IMR-90 (cell line): ENCODE measurements around the gene SYTL2. TPM values are rescaled to one million over a fixed set of nuclear protein-coding genes. Genes with fewer than 3 reads are reported as not detected.
A peak's percentile ranks its signal among the peaks of the same experiment; 100 is the strongest.

Experiments used
- ATAC-seq: fragments of 200-7000 bp; cut with Tn5 transposase; 2 replicates; pipeline ENCODE4 v1.9.1; 2020; ENCODE audit warnings: low read depth, mild to moderate bottlenecking, moderate library complexity
- BruUV-seq: library from RNA; stranded (reverse); fragments of 400-500 nt; replicated peaks from 2 replicates; lab custom pipeline; 2021; lab: Mats Ljungman, UMichigan
- CTCF ChIA-PET: fragments of 300-600 bp; formaldehyde crosslinking; extraction: SDS; loops from one replicate; lab custom pipeline; 2021; ENCODE audit warnings: antibody characterized with exemption; lab: Yijun Ruan, JAX
- POLR2A ChIA-PET: fragments of 300-600 bp; sonication (Branson Sonifier 250); formaldehyde crosslinking; loops from one replicate; lab custom pipeline; 2022; ENCODE audit warnings: antibody characterized with exemption; ENCODE audit not compliant: unreplicated experiment; lab: Charles Lee
- DNase-seq: peaks from one replicate; pipeline ENCODE4 v3.0.0; 2013
- H2AFZ ChIP-seq: replicated peaks from 2 replicates; pipeline ENCODE3; 2013; ENCODE audit warnings: low read length, mild to moderate bottlenecking; ENCODE audit not compliant: poor library complexity
- H2AK5ac ChIP-seq: 2 replicates; pipeline ENCODE4 v1.6.1; 2013; ENCODE audit warnings: low read depth, low read length, inconsistent platforms
- H2AK9ac ChIP-seq: replicated peaks from 2 replicates; pipeline ENCODE3; 2013; ENCODE audit warnings: mild to moderate bottlenecking, low read depth, low read length, moderate library complexity; ENCODE audit not compliant: poor library complexity
- H2BK120ac ChIP-seq: 2 replicates; pipeline ENCODE4 v1.6.1; 2013; ENCODE audit warnings: low read depth, low read length, inconsistent platforms
- H2BK15ac ChIP-seq: 3 replicates; pipeline ENCODE4 v1.6.1; 2013; ENCODE audit warnings: low read depth, low read length, inconsistent platforms
- H2BK20ac ChIP-seq: 2 replicates; pipeline ENCODE4 v1.6.1; 2013; ENCODE audit warnings: low read depth, mild to moderate bottlenecking, inconsistent platforms, low read length, moderate library complexity
- H2BK5ac ChIP-seq: 2 replicates; pipeline ENCODE4 v1.6.1; 2013; ENCODE audit warnings: mild to moderate bottlenecking, low read depth, low read length, inconsistent platforms; ENCODE audit not compliant: poor library complexity, severe bottlenecking
- H3K14ac ChIP-seq: replicated peaks from 2 replicates; pipeline ENCODE4 v1.6.1; 2013; ENCODE audit warnings: low read depth, low read length, inconsistent platforms
- H3K18ac ChIP-seq: 2 replicates; pipeline ENCODE4 v1.6.1; 2013; ENCODE audit warnings: low read depth, low read length, control low read depth
- H3K23ac ChIP-seq: 2 replicates; pipeline ENCODE4 v1.6.1; 2013; ENCODE audit warnings: low read depth, low read length, inconsistent platforms
- H3K27ac ChIP-seq: 2 replicates; pipeline ENCODE4 v1.5.1; 2013; ENCODE audit warnings: mild to moderate bottlenecking, control low read depth, low read length; ENCODE audit not compliant: insufficient read depth
- H3K27me3 ChIP-seq: 2 replicates; pipeline ENCODE4 v1.6.1; 2013; ENCODE audit warnings: low read length; ENCODE audit not compliant: control insufficient read depth, insufficient read depth
- H3K36me3 ChIP-seq: 2 replicates; pipeline ENCODE4 v1.6.1; 2013; ENCODE audit warnings: low read length, mixed read lengths; ENCODE audit not compliant: control insufficient read depth, insufficient read depth
- H3K4ac ChIP-seq: 2 replicates; pipeline ENCODE4 v1.6.1; 2013; ENCODE audit warnings: low read depth, low read length, inconsistent platforms
- H3K4me1 ChIP-seq: 2 replicates; pipeline ENCODE4 v1.6.1; 2013; ENCODE audit warnings: low read length, mixed read lengths; ENCODE audit not compliant: control insufficient read depth, insufficient read depth
- H3K4me2 ChIP-seq: 2 replicates; pipeline ENCODE4 v1.6.1; 2013; ENCODE audit warnings: low read depth, mild to moderate bottlenecking, control low read depth, low read length, moderate library complexity
- H3K4me3 ChIP-seq: 2 replicates; pipeline ENCODE4 v1.5.1; 2013; ENCODE audit warnings: low read depth, mild to moderate bottlenecking, control low read depth, low read length, moderate library complexity; ENCODE audit not compliant: insufficient read depth
- H3K56ac ChIP-seq: 2 replicates; pipeline ENCODE4 v1.6.1; 2013; ENCODE audit warnings: low read length, inconsistent platforms; ENCODE audit not compliant: insufficient read depth; ENCODE audit errors: extremely low read depth
- H3K79me1 ChIP-seq, 2 experiments: 2 replicates each; pipeline ENCODE4 v1.6.1; 2013; ENCODE audit warnings: low read length in 2 of 2, inconsistent platforms in 1 of 2, low read depth in 1 of 2
- H3K9ac ChIP-seq: 2 replicates; pipeline ENCODE4 v1.6.1; 2013; ENCODE audit warnings: low read depth, low read length, control low read depth
- H3K9me1 ChIP-seq: 2 replicates; pipeline ENCODE4 v1.6.1; 2013; ENCODE audit warnings: low read length, inconsistent platforms; ENCODE audit not compliant: insufficient read depth
- H3K9me3 ChIP-seq: 2 replicates; pipeline ENCODE4 v1.6.1; 2013; ENCODE audit warnings: low read length; ENCODE audit not compliant: control insufficient read depth, insufficient read depth
- H4K20me1 ChIP-seq: 2 replicates; pipeline ENCODE4 v1.6.1; 2013; ENCODE audit warnings: low read length, inconsistent platforms; ENCODE audit not compliant: insufficient read depth
- H4K5ac ChIP-seq: 2 replicates; pipeline ENCODE4 v1.6.1; 2013; ENCODE audit warnings: mild to moderate bottlenecking, low read depth, low read length, control low read depth
- H4K8ac ChIP-seq, 2 experiments: 2 replicates each; pipeline ENCODE4 v1.6.1; 2013; ENCODE audit warnings: low read depth in 2 of 2, low read length in 2 of 2, control low read depth in 1 of 2, inconsistent platforms in 1 of 2
- H4K91ac ChIP-seq: 2 replicates; pipeline ENCODE4 v1.6.1; 2013; ENCODE audit warnings: low read depth, low read length, inconsistent platforms; ENCODE audit not compliant: insufficient read depth
- BHLHE40 ChIP-seq: fragments of 150-350 bp; IDR thresholded peaks from 2 replicates; pipeline ENCODE4 v1.6.1; 2016; ENCODE audit warnings: mild to moderate bottlenecking, low read depth, low read length
- CEBPB ChIP-seq: IDR thresholded peaks from 2 replicates; pipeline ENCODE4 v1.6.1; 2012; ENCODE audit warnings: low read depth, low read length, improper control_type of control experiment
- FOS ChIP-seq: fragments of 150-350 bp; IDR thresholded peaks from 2 replicates; pipeline ENCODE4 v1.6.1; 2016; ENCODE audit warnings: low read depth, low read length
- MAFK ChIP-seq: IDR thresholded peaks from 2 replicates; pipeline ENCODE4 v1.6.1; 2012; ENCODE audit warnings: low read depth, low read length, improper control_type of control experiment
- NFE2L2 ChIP-seq: fragments of 150-350 bp; IDR thresholded peaks from 2 replicates; pipeline ENCODE4 v1.6.1; 2016; ENCODE audit warnings: low read depth, mild to moderate bottlenecking, low read length
- RAD21 ChIP-seq: IDR thresholded peaks from 2 replicates; pipeline ENCODE4 v1.6.1; 2012; ENCODE audit warnings: low read length, improper control_type of control experiment
- RCOR1 ChIP-seq: IDR thresholded peaks from 2 replicates; pipeline ENCODE4 v1.6.1; 2012; ENCODE audit warnings: mild to moderate bottlenecking, low read length, improper control_type of control experiment; ENCODE audit not compliant: insufficient replicate concordance
- USF2 ChIP-seq: fragments of 150-350 bp; IDR thresholded peaks from 2 replicates; pipeline ENCODE4 v1.6.1; 2017; ENCODE audit warnings: mild to moderate bottlenecking, antibody characterized with exemption, low read length, low read depth
- whole genome bisulfite sequencing, 2 experiments: methylation state at CpG; one replicate each; pipeline versions ENCODE4 v1.1.5 to v1.1.7; 2013; ENCODE audit warnings: missing lambda C conversion rate in 2 of 2; ENCODE audit not compliant: insufficient read length in 1 of 2; ENCODE audit errors: extremely low coverage in 2 of 2; 5-methylcytosine and 5-hydroxymethylcytosine counted together
- dilution Hi-C: fragments of 300-500 bp; cut with HindIII; formaldehyde crosslinking; loops from one replicate; pipeline ENCODE4 v1.14.3; 2018; ENCODE audit warnings: low sequenced_read_pairs; ENCODE audit not compliant: unreplicated experiment
- in situ Hi-C: fragments of 300-500 bp; cut with MboI; formaldehyde crosslinking; loops from 3 replicates; pipeline ENCODE4 v1.14.3; 2019; ENCODE audit warnings: low sequenced_read_pairs, inconsistent platforms, mixed read lengths
- intact Hi-C: fragments of 100-400 bp; cut with micrococcal nuclease; formaldehyde crosslinking; loops from 2 replicates; pipeline ENCODE4 v1.10.0; 2022
- polyA plus RNA-seq, 3 experiments: library from polyadenylated mRNA; depleted of rRNA; stranded (reverse); fragments of >200 nt; gene quantifications; 2 replicates each; pipeline ENCODE4 v1.2.3, GENCODE V29; 2012; ENCODE audit warnings: low replicate concordance in 1 of 3
- total RNA-seq: library from RNA; depleted of rRNA; stranded (reverse); fragments of >200 nt; gene quantifications from 2 replicates; pipeline ENCODE4 v1.2.3, GENCODE V29; 2012
- TF ChIP-seq, protein P1 (sequence below): fragments of 150-350 bp; IDR thresholded peaks from 2 replicates; pipeline ENCODE4 v1.6.1; 2016; ENCODE audit warnings: low read depth, mild to moderate bottlenecking, low read length, moderate library complexity, borderline replicate concordance

The SYTL2 gene
- total and polyA plus RNA-seq, 2 of the 4 experiments (the other 2 are of a cell fraction), result 45.2 to 70.0 TPM

DNA sequence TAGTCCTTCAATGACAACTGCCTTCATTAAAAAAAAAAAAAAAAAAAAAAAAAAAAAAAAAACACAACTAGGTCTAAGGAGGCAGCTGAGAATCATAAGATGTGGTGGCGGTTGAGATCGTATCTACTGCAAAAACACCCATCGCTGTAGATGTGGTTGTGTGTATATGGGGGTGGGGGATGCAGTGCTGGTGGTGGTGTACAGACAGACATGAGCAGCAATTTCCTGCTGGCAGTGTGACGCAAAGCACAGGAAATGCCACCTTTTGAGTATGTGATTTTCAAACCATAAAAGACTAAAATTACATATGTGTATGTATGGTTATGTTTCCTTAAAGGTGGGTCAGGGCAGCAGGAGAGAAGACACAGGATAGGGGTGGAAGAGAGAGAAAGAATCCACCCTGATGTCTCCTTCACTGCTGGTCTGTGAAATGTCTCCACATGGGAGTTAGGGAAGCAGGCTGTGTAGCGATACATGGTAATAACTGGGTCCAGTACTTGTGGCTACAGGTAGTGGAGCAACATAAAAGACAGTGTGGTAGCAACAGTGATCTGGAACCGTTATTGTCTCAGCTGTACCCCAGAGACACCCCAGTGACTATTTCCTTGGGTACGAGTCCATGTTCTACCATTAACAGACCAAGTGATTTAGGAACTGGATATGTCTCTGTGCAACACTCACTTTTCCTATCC is 57.9 kb downstream of the SYTL2 start:
- H3K4me2 ChIP-seq, result no peak overlapping the region
- peak overlapping the region; percentile 8; the same call in 1 of the 2 replicates for H4K5ac ChIP-seq
- H3K9me1 ChIP-seq, result peaks cover 23% of the 10 kb centered on the region; the same call in 1 of the 2 replicates
- H2BK120ac ChIP-seq, result no peak overlapping the region
- 77% methylated on average over 3 of the region's 7 CpGs; no CpG with 5 or more reads in 1 of the 2 experiments for WGBS, 2 experiments
- BruUV-seq, result no TSS peak
- peaks cover 25% of the 10 kb centered on the region for H3K4me1 ChIP-seq
- H2AFZ ChIP-seq, result no peak overlapping the region
- H3K9me3 ChIP-seq, result no peaks in the 10 kb centered on the region
- no peak overlapping the region; the same call in 1 of the 2 replicates for H2BK20ac ChIP-seq
- H2BK5ac ChIP-seq, result no peak overlapping the region
- no peaks in the 10 kb centered on the region for H4K20me1 ChIP-seq
- peak overlapping the region; percentile 13 for H3K14ac ChIP-seq
- H3K56ac ChIP-seq, result no peak overlapping the region
- no peak overlapping the region for H3K9ac ChIP-seq
- TF ChIP-seq BHLHE40 (no peak), CEBPB (no peak), FOS (no peak), NFE2L2 (no peak), USF2 (no peak), RCOR1 (no peak), MAFK (no peak), RAD21 (no peak)
- TF ChIP-seq, protein P1, sequence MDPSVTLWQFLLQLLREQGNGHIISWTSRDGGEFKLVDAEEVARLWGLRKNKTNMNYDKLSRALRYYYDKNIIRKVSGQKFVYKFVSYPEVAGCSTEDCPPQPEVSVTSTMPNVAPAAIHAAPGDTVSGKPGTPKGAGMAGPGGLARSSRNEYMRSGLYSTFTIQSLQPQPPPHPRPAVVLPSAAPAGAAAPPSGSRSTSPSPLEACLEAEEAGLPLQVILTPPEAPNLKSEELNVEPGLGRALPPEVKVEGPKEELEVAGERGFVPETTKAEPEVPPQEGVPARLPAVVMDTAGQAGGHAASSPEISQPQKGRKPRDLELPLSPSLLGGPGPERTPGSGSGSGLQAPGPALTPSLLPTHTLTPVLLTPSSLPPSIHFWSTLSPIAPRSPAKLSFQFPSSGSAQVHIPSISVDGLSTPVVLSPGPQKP, result no peak
- in situ Hi-C loops, result no loop called here
- no peak overlapping the region for H4K91ac ChIP-seq
- intact Hi-C loops, result no loop called here
- DNase-seq (no peak), ATAC-seq (no peak)
- no peak overlapping the region for H3K27ac ChIP-seq
- ChIA-PET CTCF (no interaction called here), POLR2A (no interaction called here)
- peaks cover 12% of the 10 kb centered on the region for H3K36me3 ChIP-seq
- peak overlapping the region; percentile 35; the same call in 1 of the 2 replicates for H3K18ac ChIP-seq
- H3K23ac ChIP-seq, result no peak overlapping the region
- H2AK5ac ChIP-seq, result no peak overlapping the region
- H3K4ac ChIP-seq, result no peak overlapping the region
- H3K79me1 ChIP-seq, result peaks cover 0 to 6% of the 10 kb centered on the region in 2 experiments; a peak in 1 of 4 replicates
- H4K8ac ChIP-seq, result no peak overlapping the region
- H2AK9ac ChIP-seq, result no peak overlapping the region
- no peak overlapping the region for H2BK15ac ChIP-seq
- no peak overlapping the region for H3K4me3 ChIP-seq
- dilution Hi-C loops, result no loop called here
- H3K27me3 ChIP-seq, result no peaks in the 10 kb centered on the region
